ENCODE data around the gene GPX4. TPM values are rescaled to one million over a fixed set of nuclear protein-coding genes. Genes with fewer than 3 reads are reported as not detected.
A peak's percentile ranks its signal among the peaks of the same experiment; 100 is the strongest.

Gene GPX4
- total and polyA plus RNA-seq, 2 donors = 194 to 546 TPM

DNA sequence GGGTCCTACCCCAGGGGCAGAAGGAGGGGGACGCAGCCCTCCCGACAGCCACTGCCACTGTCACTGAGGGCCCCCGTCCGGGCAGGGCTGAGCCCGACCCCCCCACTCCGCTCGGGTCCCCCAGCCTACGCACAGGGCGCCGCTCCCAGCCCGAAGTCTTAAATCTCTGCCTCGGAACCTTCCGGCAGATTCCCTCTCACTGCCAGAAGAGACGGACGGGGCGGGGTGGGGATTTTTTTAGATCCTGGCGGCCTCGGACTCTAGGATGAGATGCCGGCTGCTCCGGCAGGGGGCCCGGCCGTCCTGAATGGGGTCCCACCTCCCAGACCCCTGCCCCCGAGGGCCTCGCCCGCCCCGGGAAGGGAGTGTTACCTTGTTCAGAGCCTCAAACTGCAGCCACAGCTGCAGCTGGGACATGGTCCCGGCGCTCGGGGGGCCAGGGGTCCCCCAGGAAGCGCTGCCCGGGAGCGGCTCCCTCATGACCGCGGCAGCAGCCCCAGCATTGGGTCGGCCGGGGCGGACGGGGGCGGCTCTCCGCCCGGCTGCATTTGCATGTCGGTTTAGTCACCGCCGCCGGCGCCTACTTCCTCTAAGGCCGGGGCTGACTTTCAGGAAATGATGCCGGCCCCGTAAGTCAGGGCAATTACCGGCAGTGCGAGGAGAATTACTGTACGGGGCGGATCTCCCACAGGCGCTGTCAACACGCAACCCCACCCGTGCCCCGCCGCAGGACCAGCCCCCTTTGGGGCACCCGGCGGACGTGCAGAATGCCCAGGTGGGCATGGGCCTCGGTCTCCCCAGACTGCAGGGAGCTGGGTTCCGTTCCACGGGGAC lies 28.1 kb downstream of the GPX4 start:
- peaks cover 0 to 18% of the 10 kb centered on the region in 2 donors for H3K9me3 ChIP-seq (ENCODE audit: control insufficient read depth in 2 of 2, insufficient read depth in 1 of 2, low read length in 1 of 2)
- H3K27ac ChIP-seq (ENCODE audit: low read depth in 1 of 2, low read length in 1 of 2) = peak overlapping the region; percentile 59 to 88
- peaks cover 14 to 44% of the 10 kb centered on the region in 2 donors for H3K4me1 ChIP-seq (ENCODE audit: control insufficient read depth in 2 of 2, insufficient read depth in 2 of 2, low read length in 2 of 2)
- H3K27me3 ChIP-seq (ENCODE audit: control insufficient read depth in 2 of 2, insufficient read depth in 1 of 2, low read length in 1 of 2) = peaks cover 10 to 40% of the 10 kb centered on the region in 2 donors
- peak overlapping the region; percentile 44 to 62 for H3K4me3 ChIP-seq (ENCODE audit: low read length in 2 of 2)
- DNase-seq (ENCODE audit: low read depth in 6 of 9, low spot score in 9 of 9) = peak in 7 of 9 donors; percentile 39 to 85 (median 58)
- H3K36me3 ChIP-seq (ENCODE audit: control insufficient read depth in 2 of 2, insufficient read depth in 2 of 2, low read length in 1 of 2) = peaks cover 15 to 26% of the 10 kb centered on the region in 2 donors
- WGBS = 1% methylated on average over 64 of the region's 64 CpGs

DNA sequence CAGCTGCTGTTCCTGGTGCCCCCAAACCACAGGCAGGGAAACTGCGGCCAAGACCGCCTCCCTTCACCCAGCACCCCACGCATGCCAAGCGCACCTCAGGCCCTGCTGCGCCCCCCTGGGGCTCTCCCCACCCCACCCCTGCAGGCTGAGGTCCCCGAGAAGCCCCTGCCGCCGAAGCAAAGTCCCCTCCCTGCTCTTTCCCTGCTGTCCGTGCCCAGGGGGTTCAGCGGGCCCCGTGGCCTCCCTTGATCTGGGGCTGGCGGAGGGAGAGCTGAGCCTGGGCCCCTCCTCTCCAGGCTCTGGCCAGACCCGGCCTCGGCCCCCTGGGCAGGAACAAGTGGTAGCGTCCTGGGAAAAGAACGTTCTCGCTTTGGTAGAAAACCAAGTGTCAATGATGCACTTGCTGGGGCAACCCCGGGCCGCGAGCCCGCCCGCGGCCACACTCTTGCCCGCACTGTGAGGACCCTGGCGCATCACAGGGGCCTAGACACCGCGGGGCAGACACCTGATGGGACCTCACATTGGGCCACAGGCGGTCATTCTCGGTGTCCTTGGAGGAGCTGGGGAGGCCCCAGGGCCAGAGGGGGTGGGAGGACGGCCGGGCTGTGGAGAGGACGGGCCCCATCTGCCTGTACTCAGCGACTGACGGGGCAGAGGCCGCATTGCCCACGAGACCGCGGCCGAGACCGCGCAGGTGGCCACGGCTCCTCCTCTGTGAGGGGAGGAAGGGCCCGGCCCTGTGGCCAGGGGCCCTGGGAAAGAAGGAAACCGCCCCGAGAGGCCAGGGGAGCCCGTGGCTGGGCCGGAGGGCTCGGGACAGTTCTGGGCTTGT lies 29.0 kb downstream of the GPX4 start:
- H3K27me3 ChIP-seq (ENCODE audit: control insufficient read depth in 2 of 2, insufficient read depth in 1 of 2, low read length in 1 of 2) = peaks cover 10 to 40% of the 10 kb centered on the region in 2 donors
- peak overlapping the region; percentile 59 to 88 for H3K27ac ChIP-seq (ENCODE audit: low read depth in 1 of 2, low read length in 1 of 2)
- H3K4me3 ChIP-seq (ENCODE audit: low read length in 2 of 2) = peak overlapping the region; percentile 44 to 62
- peaks cover 14 to 44% of the 10 kb centered on the region in 2 donors for H3K4me1 ChIP-seq (ENCODE audit: control insufficient read depth in 2 of 2, insufficient read depth in 2 of 2, low read length in 2 of 2)
- H3K36me3 ChIP-seq (ENCODE audit: control insufficient read depth in 2 of 2, insufficient read depth in 2 of 2, low read length in 1 of 2) = peaks cover 7 to 18% of the 10 kb centered on the region in 2 donors
- WGBS = 34% methylated on average over 48 of the region's 48 CpGs
- peak in 1 of 9 donors; percentile 24 for DNase-seq (ENCODE audit: low read depth in 6 of 9, low spot score in 9 of 9)
- H3K9me3 ChIP-seq (ENCODE audit: control insufficient read depth in 2 of 2, insufficient read depth in 1 of 2, low read length in 1 of 2) = peaks cover 0 to 18% of the 10 kb centered on the region in 2 donors

DNA sequence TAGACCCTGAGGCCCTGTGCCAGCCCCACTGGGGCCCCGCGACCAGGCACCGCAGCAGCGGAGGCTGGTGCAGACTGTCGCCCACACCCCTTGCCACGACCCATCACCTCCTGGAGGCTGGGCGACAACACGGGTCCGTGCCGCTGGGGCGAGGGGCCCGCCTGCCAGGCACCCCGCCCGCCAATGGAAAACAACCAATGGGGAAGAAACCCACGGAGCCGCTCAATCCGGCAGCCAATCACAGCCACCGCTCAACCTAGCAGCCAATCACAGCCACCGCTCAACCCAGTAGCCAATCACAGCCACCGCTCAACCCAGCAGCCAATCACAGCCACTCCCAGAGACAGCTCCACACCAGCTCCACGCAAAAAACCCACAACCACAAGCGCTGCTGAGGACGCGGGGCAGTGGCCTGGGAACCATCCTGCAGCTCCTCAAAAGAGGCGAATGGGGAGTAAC lies 29.7 kb downstream of the GPX4 start:
- H3K27ac ChIP-seq (ENCODE audit: low read depth in 1 of 2, low read length in 1 of 2) = peak overlapping the region in 1 of 2 donors; percentile 88
- peaks cover 0 to 18% of the 10 kb centered on the region in 2 donors for H3K9me3 ChIP-seq (ENCODE audit: control insufficient read depth in 2 of 2, insufficient read depth in 1 of 2, low read length in 1 of 2)
- peaks cover 3 to 16% of the 10 kb centered on the region in 2 donors for H3K36me3 ChIP-seq (ENCODE audit: control insufficient read depth in 2 of 2, insufficient read depth in 2 of 2, low read length in 1 of 2)
- peak in 1 of 9 donors; percentile 37 for DNase-seq (ENCODE audit: low read depth in 6 of 9, low spot score in 9 of 9)
- no peak overlapping the region for H3K4me3 ChIP-seq (ENCODE audit: low read length in 2 of 2)
- peaks cover 10 to 40% of the 10 kb centered on the region in 2 donors for H3K27me3 ChIP-seq (ENCODE audit: control insufficient read depth in 2 of 2, insufficient read depth in 1 of 2, low read length in 1 of 2)
- H3K4me1 ChIP-seq (ENCODE audit: control insufficient read depth in 2 of 2, insufficient read depth in 2 of 2, low read length in 2 of 2) = peaks cover 14 to 44% of the 10 kb centered on the region in 2 donors
- 92% methylated on average over 25 of the region's 25 CpGs for WGBS

DNA sequence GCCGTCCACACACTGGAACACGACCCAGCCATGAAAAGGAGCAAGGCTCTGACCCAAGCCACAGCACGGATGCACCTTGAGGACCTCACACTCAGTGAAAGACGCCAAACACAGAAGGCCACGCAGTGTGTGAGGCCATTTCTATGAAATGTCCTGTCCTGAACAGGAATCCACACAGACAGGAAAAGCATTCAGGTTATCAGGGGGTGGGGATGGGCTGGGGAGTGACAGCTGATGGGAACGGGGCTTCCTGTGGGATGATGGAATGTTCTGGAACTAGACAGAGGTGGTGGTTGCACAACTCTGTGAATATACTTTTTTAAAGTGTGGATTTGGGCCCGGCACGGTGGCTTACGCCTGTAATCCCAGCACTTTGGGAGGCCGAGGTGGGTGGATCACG lies 30.6 kb downstream of the GPX4 start:
- Histone ChIP-seq H3K4me3 (ENCODE audit: low read length in 2 of 2) (no peak overlapping the region), H3K27me3 (ENCODE audit: control insufficient read depth in 2 of 2, insufficient read depth in 1 of 2, low read length in 1 of 2) (peaks cover 10 to 40% of the 10 kb centered on the region in 2 donors), H3K36me3 (ENCODE audit: control insufficient read depth in 2 of 2, insufficient read depth in 2 of 2, low read length in 1 of 2) (peaks cover 3 to 21% of the 10 kb centered on the region in 2 donors), H3K9me3 (ENCODE audit: control insufficient read depth in 2 of 2, insufficient read depth in 1 of 2, low read length in 1 of 2) (peaks cover 0 to 18% of the 10 kb centered on the region in 2 donors), H3K4me1 (ENCODE audit: control insufficient read depth in 2 of 2, insufficient read depth in 2 of 2, low read length in 2 of 2) (peaks cover 14 to 44% of the 10 kb centered on the region in 2 donors), H3K27ac (ENCODE audit: low read depth in 1 of 2, low read length in 1 of 2) (no peak overlapping the region)
- DNase-seq (ENCODE audit: low read depth in 6 of 9, low spot score in 9 of 9) = no peak
- 98% methylated on average over 11 of the region's 11 CpGs for WGBS

DNA sequence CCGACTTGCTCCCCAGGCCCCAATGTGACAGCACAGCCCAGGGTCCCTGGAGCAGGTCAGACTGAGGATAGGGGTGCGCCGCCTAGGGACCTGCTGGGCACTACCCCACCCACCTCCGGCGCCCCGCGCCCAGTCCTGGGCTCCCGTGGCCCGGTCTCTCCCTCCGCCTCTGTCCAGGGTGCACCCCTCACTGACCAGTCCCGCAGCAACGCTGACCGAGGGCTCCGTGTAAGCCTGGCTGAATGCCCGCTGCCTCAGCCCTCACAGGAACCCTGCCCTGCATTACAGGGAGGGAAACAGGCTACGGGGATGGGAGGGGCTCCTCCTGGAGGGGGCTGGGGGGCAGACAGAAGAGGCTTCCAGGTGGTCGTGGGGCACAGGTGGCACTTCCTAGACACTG lies 31.7 kb downstream of the GPX4 start:
- H3K27ac ChIP-seq (ENCODE audit: low read depth in 1 of 2, low read length in 1 of 2) = no peak overlapping the region
- H3K4me3 ChIP-seq (ENCODE audit: low read length in 2 of 2) = no peak overlapping the region
- H3K27me3 ChIP-seq (ENCODE audit: control insufficient read depth in 2 of 2, insufficient read depth in 1 of 2, low read length in 1 of 2) = peaks cover 10 to 37% of the 10 kb centered on the region in 2 donors
- H3K36me3 ChIP-seq (ENCODE audit: control insufficient read depth in 2 of 2, insufficient read depth in 2 of 2, low read length in 1 of 2) = peaks cover 3 to 17% of the 10 kb centered on the region in 2 donors
- peaks cover 14 to 44% of the 10 kb centered on the region in 2 donors for H3K4me1 ChIP-seq (ENCODE audit: control insufficient read depth in 2 of 2, insufficient read depth in 2 of 2, low read length in 2 of 2)
- 89% methylated on average over 17 of the region's 17 CpGs for whole genome bisulfite sequencing
- H3K9me3 ChIP-seq (ENCODE audit: control insufficient read depth in 2 of 2, insufficient read depth in 1 of 2, low read length in 1 of 2) = peaks cover 0 to 20% of the 10 kb centered on the region in 2 donors
- no peak for DNase-seq (ENCODE audit: low read depth in 6 of 9, low spot score in 9 of 9)

DNA sequence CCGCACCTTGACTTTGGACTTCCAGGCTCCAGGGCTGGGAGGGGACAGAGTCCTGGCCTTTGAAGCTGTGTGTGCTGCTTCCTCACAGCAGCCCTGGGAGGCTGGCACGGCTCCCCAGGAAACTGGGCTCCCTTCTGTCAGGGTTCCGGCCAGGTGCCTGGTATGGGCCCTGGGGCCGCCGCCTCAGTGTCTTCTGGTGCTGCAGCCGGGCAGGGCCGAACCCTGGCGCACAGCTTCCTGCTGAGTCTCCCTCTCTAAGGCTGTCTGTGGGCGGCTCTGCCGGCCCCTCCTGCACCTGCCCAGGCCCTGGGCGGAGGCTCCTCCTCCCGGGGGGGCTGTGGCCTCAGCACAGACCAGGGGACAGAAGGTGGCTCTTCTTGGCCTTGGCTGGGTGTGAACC lies 32.4 kb downstream of the GPX4 start:
- DNase-seq (ENCODE audit: low read depth in 6 of 9, low spot score in 9 of 9) = no peak
- H3K9me3 ChIP-seq (ENCODE audit: control insufficient read depth in 2 of 2, insufficient read depth in 1 of 2, low read length in 1 of 2) = peaks cover 0 to 19% of the 10 kb centered on the region in 2 donors
- H3K4me1 ChIP-seq (ENCODE audit: control insufficient read depth in 2 of 2, insufficient read depth in 2 of 2, low read length in 2 of 2) = peaks cover 14 to 36% of the 10 kb centered on the region in 2 donors

DNA sequence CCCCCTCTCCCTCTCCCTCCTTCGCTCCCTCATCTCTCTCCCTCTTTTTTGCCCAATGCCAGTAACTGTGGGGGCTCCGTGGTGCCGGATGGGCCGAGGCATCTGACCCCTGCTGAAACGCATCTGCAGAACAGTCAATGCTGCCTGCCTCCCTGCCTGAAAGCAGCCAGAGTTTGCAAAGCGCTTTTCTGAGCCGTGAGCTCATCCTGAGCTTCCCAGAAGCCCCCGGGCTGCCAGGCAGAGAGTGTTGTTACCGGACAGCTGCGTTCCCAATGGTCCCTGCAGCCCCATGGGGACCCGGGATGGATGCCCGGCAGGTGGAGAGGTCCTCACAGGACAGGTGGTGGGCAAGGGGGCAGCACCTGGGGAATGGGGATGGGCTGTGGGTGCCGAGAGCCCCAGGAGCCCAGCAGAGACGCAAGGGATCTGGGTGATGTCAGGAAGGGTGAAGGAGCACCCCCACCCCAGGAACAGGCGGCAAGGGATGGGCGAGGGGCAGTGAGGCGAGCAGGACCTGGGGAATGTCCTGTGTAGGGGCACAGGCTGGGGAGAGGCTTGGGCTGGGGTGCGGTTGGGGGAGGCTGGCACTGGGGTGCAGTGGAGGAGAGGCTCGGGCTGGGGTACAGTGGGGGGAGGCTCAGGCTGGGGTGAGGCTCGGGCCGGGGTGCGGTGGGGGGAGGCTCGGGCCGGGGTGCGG lies 33.0 kb downstream of the GPX4 start:
- DNase-seq (ENCODE audit: low read depth in 6 of 9, low spot score in 9 of 9) = no peak
- H3K4me3 ChIP-seq (ENCODE audit: low read length in 2 of 2) = no peak overlapping the region
- H3K27me3 ChIP-seq (ENCODE audit: control insufficient read depth in 2 of 2, insufficient read depth in 1 of 2, low read length in 1 of 2) = peaks cover 10 to 25% of the 10 kb centered on the region in 2 donors
- H3K27ac ChIP-seq (ENCODE audit: low read depth in 1 of 2, low read length in 1 of 2) = peak overlapping the region in 1 of 2 donors; percentile 36
- H3K36me3 ChIP-seq (ENCODE audit: control insufficient read depth in 2 of 2, insufficient read depth in 2 of 2, low read length in 1 of 2) = peaks cover 3 to 22% of the 10 kb centered on the region in 2 donors
- peaks cover 13 to 30% of the 10 kb centered on the region in 2 donors for H3K4me1 ChIP-seq (ENCODE audit: control insufficient read depth in 2 of 2, insufficient read depth in 2 of 2, low read length in 2 of 2)
- 86% methylated on average over 25 of the region's 25 CpGs for WGBS
- peaks cover 0 to 13% of the 10 kb centered on the region in 2 donors for H3K9me3 ChIP-seq (ENCODE audit: control insufficient read depth in 2 of 2, insufficient read depth in 1 of 2, low read length in 1 of 2)

More for the DNA sequence above, 32.4 kb downstream of the GPX4 start:
- Histone ChIP-seq H3K36me3 (ENCODE audit: control insufficient read depth in 2 of 2, insufficient read depth in 2 of 2, low read length in 1 of 2) (peaks cover 3 to 22% of the 10 kb centered on the region in 2 donors), H3K27ac (ENCODE audit: low read depth in 1 of 2, low read length in 1 of 2) (no peak overlapping the region), H3K27me3 (ENCODE audit: control insufficient read depth in 2 of 2, insufficient read depth in 1 of 2, low read length in 1 of 2) (peaks cover 10 to 31% of the 10 kb centered on the region in 2 donors), H3K4me3 (ENCODE audit: low read length in 2 of 2) (no peak overlapping the region)
- WGBS = 28% methylated on average over 12 of the region's 12 CpGs

DNA sequence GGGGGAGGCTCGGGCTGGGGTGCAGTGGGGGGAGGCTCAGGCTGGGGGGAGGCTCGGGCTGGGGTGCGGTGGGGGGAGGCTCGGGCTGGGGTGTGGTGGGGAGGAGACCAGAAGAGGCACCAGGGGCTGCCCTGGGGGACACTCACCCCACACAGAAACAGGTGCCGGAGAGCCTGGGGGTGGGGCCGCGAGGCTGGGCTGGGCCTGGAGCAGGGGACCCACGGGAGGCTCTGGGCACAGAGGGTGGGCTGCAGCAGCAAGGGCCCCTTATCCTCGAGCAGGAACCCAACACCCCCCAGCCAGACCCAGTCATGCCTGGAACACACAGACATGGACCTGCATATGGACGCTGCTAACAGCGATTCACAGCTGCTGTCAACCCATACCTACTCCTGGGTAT lies 34.3 kb downstream of the GPX4 start:
- Histone ChIP-seq H3K9me3 (ENCODE audit: control insufficient read depth in 2 of 2, insufficient read depth in 1 of 2, low read length in 1 of 2) (peaks cover 0 to 15% of the 10 kb centered on the region in 2 donors), H3K36me3 (ENCODE audit: control insufficient read depth in 2 of 2, insufficient read depth in 2 of 2, low read length in 1 of 2) (peaks cover 7 to 26% of the 10 kb centered on the region in 2 donors), H3K4me3 (ENCODE audit: low read length in 2 of 2) (no peak overlapping the region), H3K27me3 (ENCODE audit: control insufficient read depth in 2 of 2, insufficient read depth in 1 of 2, low read length in 1 of 2) (peaks cover 4 to 11% of the 10 kb centered on the region in 2 donors), H3K4me1 (ENCODE audit: control insufficient read depth in 2 of 2, insufficient read depth in 2 of 2, low read length in 2 of 2) (peaks cover 4 to 17% of the 10 kb centered on the region in 2 donors), H3K27ac (ENCODE audit: low read depth in 1 of 2, low read length in 1 of 2) (no peak overlapping the region)
- 92% methylated on average over 10 of the region's 11 CpGs for WGBS
- no peak for DNase-seq (ENCODE audit: low read depth in 6 of 9, low spot score in 9 of 9)
